ENCODE measurements around the gene BIVM.

DNA sequence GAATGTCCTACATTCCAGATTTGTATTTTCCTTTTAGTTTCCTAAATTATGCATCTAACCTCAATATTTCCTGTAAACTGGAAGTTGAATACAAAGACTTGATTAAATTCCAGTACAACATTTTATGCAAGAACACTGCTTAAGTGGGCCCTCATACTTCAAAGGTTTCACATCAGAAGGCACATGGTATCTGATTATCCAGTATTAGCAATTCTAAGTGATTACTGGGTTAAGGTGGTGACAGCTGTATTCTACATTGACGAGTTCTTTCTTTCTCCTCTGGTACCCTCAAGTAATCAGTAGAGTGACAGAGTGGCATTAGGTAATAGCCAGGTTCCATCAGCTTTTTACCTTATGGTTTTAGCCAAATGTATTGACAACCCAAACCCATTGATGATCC lies 18.3 kb downstream of the BIVM start:
- TF ChIP-seq, protein P1, sequence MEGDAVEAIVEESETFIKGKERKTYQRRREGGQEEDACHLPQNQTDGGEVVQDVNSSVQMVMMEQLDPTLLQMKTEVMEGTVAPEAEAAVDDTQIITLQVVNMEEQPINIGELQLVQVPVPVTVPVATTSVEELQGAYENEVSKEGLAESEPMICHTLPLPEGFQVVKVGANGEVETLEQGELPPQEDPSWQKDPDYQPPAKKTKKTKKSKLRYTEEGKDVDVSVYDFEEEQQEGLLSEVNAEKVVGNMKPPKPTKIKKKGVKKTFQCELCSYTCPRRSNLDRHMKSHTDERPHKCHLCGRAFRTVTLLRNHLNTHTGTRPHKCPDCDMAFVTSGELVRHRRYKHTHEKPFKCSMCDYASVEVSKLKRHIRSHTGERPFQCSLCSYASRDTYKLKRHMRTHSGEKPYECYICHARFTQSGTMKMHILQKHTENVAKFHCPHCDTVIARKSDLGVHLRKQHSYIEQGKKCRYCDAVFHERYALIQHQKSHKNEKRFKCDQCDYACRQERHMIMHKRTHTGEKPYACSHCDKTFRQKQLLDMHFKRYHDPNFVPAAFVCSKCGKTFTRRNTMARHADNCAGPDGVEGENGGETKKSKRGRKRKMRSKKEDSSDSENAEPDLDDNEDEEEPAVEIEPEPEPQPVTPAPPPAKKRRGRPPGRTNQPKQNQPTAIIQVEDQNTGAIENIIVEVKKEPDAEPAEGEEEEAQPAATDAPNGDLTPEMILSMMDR (IDR thresholded peaks at IDR 0.05) = no peak
- no peak for TF ChIP-seq EZH2 (IDR thresholded peaks at IDR 0.05)

Measured in neural progenitor cell (in vitro differentiated cells).